ENCODE data around the gene MYRIP. TPM values are rescaled to one million over a fixed set of nuclear protein-coding genes. Genes with fewer than 3 reads are reported as not detected.

The MYRIP gene
- total and polyA plus RNA-seq, 12 donors: 0.45 to 2.7 (median 1.3) TPM

DNA sequence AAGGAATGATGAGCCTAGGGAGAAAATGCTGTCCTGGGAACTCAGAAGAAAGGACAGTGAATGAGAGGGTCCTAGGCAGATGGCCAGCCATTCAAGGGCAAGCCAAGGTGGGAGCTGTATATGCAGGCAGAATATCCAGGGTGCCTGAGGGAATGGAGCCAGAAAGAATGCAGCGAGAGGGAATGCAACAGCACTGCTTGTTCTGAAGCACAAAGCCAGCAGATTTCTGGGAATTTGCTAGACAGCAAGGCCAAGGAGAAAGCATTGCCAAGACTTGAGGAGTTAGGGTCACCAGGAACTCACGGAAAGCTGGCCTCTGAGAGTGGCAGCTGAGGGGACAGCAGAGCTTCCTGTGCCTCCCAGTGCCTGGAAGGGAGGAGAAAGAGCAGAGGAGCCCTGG, 200.6 kb downstream of the MYRIP start:
- Histone ChIP-seq H3K27me3 (no peaks in the 10 kb centered on the region), H3K4me1 (peaks cover 0 to 2% (median 0%) of the 10 kb centered on the region in 9 donors), H3K27ac (no peak overlapping the region), H3K9me3 (no peaks in the 10 kb centered on the region), H3K36me3 (no peaks in the 10 kb centered on the region), H3K4me3 (no peak overlapping the region)
- 51 to 56% methylated on average over 2 of the region's 2 CpGs for WGBS, 2 donors
- DNase-seq (no peak), ATAC-seq (peak in 3 of 8 donors; percentile 25 to 62 (median 41))
- intact Hi-C loops (cut with DNase I): no loop called here
- TF ChIP-seq, protein P1, sequence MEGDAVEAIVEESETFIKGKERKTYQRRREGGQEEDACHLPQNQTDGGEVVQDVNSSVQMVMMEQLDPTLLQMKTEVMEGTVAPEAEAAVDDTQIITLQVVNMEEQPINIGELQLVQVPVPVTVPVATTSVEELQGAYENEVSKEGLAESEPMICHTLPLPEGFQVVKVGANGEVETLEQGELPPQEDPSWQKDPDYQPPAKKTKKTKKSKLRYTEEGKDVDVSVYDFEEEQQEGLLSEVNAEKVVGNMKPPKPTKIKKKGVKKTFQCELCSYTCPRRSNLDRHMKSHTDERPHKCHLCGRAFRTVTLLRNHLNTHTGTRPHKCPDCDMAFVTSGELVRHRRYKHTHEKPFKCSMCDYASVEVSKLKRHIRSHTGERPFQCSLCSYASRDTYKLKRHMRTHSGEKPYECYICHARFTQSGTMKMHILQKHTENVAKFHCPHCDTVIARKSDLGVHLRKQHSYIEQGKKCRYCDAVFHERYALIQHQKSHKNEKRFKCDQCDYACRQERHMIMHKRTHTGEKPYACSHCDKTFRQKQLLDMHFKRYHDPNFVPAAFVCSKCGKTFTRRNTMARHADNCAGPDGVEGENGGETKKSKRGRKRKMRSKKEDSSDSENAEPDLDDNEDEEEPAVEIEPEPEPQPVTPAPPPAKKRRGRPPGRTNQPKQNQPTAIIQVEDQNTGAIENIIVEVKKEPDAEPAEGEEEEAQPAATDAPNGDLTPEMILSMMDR (IDR thresholded peaks at IDR 0.05): no peak

DNA sequence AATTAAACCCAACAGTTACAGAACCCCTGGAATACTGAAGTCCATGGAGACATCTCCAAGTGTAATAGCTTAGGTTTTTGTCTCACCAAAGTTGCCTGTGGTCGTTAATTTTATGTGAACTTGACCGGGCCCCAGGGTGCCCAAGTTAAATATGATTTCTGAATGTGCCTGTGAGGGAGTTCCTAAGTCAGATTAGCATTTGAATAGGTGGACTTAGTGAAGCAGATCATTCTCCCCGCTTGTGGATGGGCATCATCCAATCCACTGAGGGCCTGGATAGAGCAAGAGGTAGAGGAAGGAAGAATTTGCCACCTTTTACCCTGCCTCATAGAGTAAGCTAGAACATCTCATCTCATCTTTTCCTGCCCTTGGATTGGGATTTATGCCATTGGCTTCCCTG, 203.0 kb downstream of the MYRIP start:
- H3K27me3 ChIP-seq: no peaks in the 10 kb centered on the region
- no peaks in the 10 kb centered on the region for H3K9me3 ChIP-seq
- no peak for DNase-seq
- ATAC-seq: no peak
- WGBS, 2 donors: 89% methylated on average over 3 of the region's 3 CpGs
- no peak overlapping the region for H3K4me3 ChIP-seq
- H3K36me3 ChIP-seq: no peaks in the 10 kb centered on the region
- peaks cover 0 to 2% (median 0%) of the 10 kb centered on the region in 9 donors for H3K4me1 ChIP-seq
- intact Hi-C loops (cut with DNase I): no loop called here
- no peak overlapping the region for H3K27ac ChIP-seq
- TF ChIP-seq, protein P1 (IDR thresholded peaks at IDR 0.05): no peak

DNA sequence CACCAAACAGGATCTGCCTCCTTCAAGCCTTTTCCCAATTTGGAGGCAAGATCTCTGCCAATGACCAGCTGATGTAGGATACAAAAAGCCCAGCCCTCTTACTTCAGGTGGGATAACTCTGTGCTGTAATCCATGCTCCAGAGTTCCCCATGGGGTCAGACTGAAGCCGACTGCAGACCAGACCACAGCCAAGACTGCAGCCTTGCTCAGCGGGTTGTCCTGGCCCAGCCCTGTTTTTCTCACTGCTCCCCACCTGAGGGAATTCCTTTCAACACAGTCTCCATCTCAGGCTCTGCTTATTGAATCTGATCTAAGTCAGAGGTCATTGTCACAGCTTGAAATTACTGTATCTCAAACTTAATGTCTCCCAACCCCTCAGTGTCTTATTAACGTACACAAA, 207.0 kb downstream of the MYRIP start:
- peaks cover 0 to 11% (median 0%) of the 10 kb centered on the region in 9 donors for H3K4me1 ChIP-seq
- no peak for DNase-seq
- no peaks in the 10 kb centered on the region for H3K9me3 ChIP-seq
- no peaks in the 10 kb centered on the region for H3K27me3 ChIP-seq
- H3K4me3 ChIP-seq: no peak overlapping the region
- no peaks in the 10 kb centered on the region for H3K36me3 ChIP-seq
- no peak overlapping the region for H3K27ac ChIP-seq
- WGBS, 2 donors: 73 to 78% methylated on average over 3 of the region's 3 CpGs
- intact Hi-C loops (cut with DNase I): no loop called here
- TF ChIP-seq, protein P1 (IDR thresholded peaks at IDR 0.05): no peak
- no peak for ATAC-seq

DNA sequence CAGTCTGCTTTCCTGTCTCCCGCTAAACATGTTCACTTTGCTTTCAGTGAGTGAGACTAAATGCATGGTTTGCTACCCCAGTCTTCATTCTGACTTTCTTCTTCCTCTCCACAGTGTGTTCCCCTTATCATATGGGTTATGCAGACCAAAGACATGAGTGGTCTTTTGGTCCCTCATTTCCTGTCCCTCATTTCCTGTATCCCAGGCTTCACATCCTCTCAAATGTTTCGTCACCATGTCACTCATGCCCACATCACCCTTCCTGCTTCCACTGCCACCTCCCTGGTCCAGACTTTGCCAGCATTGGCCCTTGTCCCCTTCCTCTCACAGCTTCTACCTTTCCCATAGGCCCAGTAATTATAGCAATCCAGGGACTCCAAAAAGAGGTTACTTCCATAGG, 209.0 kb downstream of the MYRIP start:
- intact Hi-C loops (cut with DNase I): no loop called here
- no peak overlapping the region for H3K27ac ChIP-seq
- no peak for DNase-seq
- no peaks in the 10 kb centered on the region for H3K9me3 ChIP-seq
- 72 to 76% methylated on average over 2 of the region's 2 CpGs for WGBS, 2 donors
- TF ChIP-seq, protein P1 (IDR thresholded peaks at IDR 0.05): no peak
- H3K27me3 ChIP-seq: no peaks in the 10 kb centered on the region
- no peak overlapping the region for H3K4me3 ChIP-seq
- ATAC-seq: no peak
- peaks cover 0 to 13% (median 0%) of the 10 kb centered on the region in 9 donors for H3K4me1 ChIP-seq
- H3K36me3 ChIP-seq: no peaks in the 10 kb centered on the region

Data from heart right ventricle (tissue), 16 donors.